Naive B cell (primary cell): Measurements from ENCODE around the gene MME. TPM values are rescaled to one million over a fixed set of nuclear protein-coding genes. Genes with fewer than 3 reads are reported as not detected.
A peak's percentile ranks its signal among the peaks of the same experiment; 100 is the strongest.

ENCODE experiments used
- ATAC-seq, 2 donors: fragments of 150-1000 bp; cut with Tn5 transposase; 2 replicates each; pipeline ENCODE4 v1.10.0; 2021; ENCODE audit warnings: low read depth in 2 of 2, mild to moderate bottlenecking in 2 of 2, moderate library complexity in 2 of 2
- DNase-seq: peaks from one replicate; pipeline ENCODE4 v3.0.0; 2022
- H3K27ac Mint-ChIP-seq, 6 donors: one replicate each; pipeline ENCODE4 v1.8.0; 2020 to 2022; ENCODE audit warnings: mild to moderate bottlenecking in 6 of 6, mixed read lengths in 6 of 6, moderate library complexity in 5 of 6, inconsistent platforms in 2 of 6
- H3K27me3 Mint-ChIP-seq, 3 donors: one replicate each; pipeline ENCODE4 v1.8.0; 2021 to 2022; ENCODE audit warnings: mixed read lengths in 3 of 3, mild to moderate bottlenecking in 1 of 3
- H3K36me3 Mint-ChIP-seq, 2 donors: one replicate each; pipeline ENCODE4 v1.8.0; 2020 to 2022; ENCODE audit warnings: mixed read lengths in 2 of 2, inconsistent platforms in 1 of 2, mild to moderate bottlenecking in 1 of 2
- H3K4me1 Mint-ChIP-seq, 3 donors: one replicate each; pipeline ENCODE4 v1.8.0; 2020 to 2022; ENCODE audit warnings: mixed read lengths in 3 of 3, inconsistent platforms in 1 of 3, mild to moderate bottlenecking in 1 of 3, moderate library complexity in 1 of 3
- H3K4me3 Mint-ChIP-seq, 8 donors: one replicate each; pipeline ENCODE4 v1.8.0; 2020 to 2022; ENCODE audit warnings: mild to moderate bottlenecking in 8 of 8, mixed read lengths in 8 of 8, moderate library complexity in 8 of 8, inconsistent platforms in 2 of 8
- H3K9me3 Mint-ChIP-seq, 7 donors: one replicate each; pipeline ENCODE4 v1.8.0; 2020 to 2022; ENCODE audit warnings: mixed read lengths in 7 of 7, mild to moderate bottlenecking in 5 of 7, inconsistent platforms in 2 of 7, moderate library complexity in 1 of 7
- polyA plus RNA-seq, 6 donors: library from polyadenylated mRNA; unstranded; fragments of 300-500 nt; fragmentation: Illumina TruSeq; gene quantifications; one replicate each; pipeline ENCODE4 v1.2.3, GENCODE V29; 2021; ENCODE audit warnings: low read depth in 6 of 6

The MME gene
- polyA plus RNA-seq, 6 donors from 2014 or later = 4.1 to 11.9 (median 5.8) TPM

GRCh38 chr3:155219106-155219505, 139.0 kb downstream of the MME start:
- H3K4me3 Mint-ChIP-seq = no peak overlapping the region
- ATAC-seq = no peak
- no peaks in the 10 kb centered on the region for H3K4me1 Mint-ChIP-seq
- no peak for DNase-seq
- H3K9me3 Mint-ChIP-seq = peaks cover 0 to 16% (median 4%) of the 10 kb centered on the region in 7 donors
- H3K27me3 Mint-ChIP-seq = peaks cover 0 to 2% (median 0%) of the 10 kb centered on the region in 3 donors
- no peaks in the 10 kb centered on the region for H3K36me3 Mint-ChIP-seq
- H3K27ac Mint-ChIP-seq = no peak overlapping the region

GRCh38 chr3:155225417-155225816, 145.3 kb downstream of the MME start:
- DNase-seq (no peak), ATAC-seq (no peak)
- no peaks in the 10 kb centered on the region for H3K36me3 Mint-ChIP-seq
- no peak overlapping the region for H3K4me3 Mint-ChIP-seq
- no peak overlapping the region for H3K27ac Mint-ChIP-seq
- H3K9me3 Mint-ChIP-seq = peaks cover 0 to 10% (median 2%) of the 10 kb centered on the region in 7 donors
- H3K27me3 Mint-ChIP-seq = peaks cover 0 to 7% (median 0%) of the 10 kb centered on the region in 3 donors
- no peaks in the 10 kb centered on the region for H3K4me1 Mint-ChIP-seq

GRCh38 chr3:155227141-155227540, 147.0 kb downstream of the MME start:
- DNase-seq = no peak
- H3K4me1 Mint-ChIP-seq = peaks cover 0 to 3% (median 0%) of the 10 kb centered on the region in 3 donors
- no peak for ATAC-seq
- H3K9me3 Mint-ChIP-seq = peaks cover 0 to 4% (median 0%) of the 10 kb centered on the region in 7 donors
- no peak overlapping the region for H3K4me3 Mint-ChIP-seq
- H3K27me3 Mint-ChIP-seq = peaks cover 0 to 7% (median 0%) of the 10 kb centered on the region in 3 donors
- H3K36me3 Mint-ChIP-seq = no peaks in the 10 kb centered on the region
- no peak overlapping the region for H3K27ac Mint-ChIP-seq

- Mint-ChIP-seq H3K27me3 (peaks cover 0 to 7% (median 0%) of the 10 kb centered on the region in 3 donors), H3K9me3 (peaks cover 0 to 4% (median 0%) of the 10 kb centered on the region in 7 donors), H3K4me3 (no peak overlapping the region), H3K27ac (no peak overlapping the region), H3K4me1 (peaks cover 0 to 4% (median 0%) of the 10 kb centered on the region in 3 donors), H3K36me3 (no peaks in the 10 kb centered on the region)
- ATAC-seq = no peak
- DNase-seq = no peak
Observed at GRCh38 chr3:155228676-155229075, 148.6 kb downstream of the MME start.

GRCh38 chr3:155229086-155229485, 149.0 kb downstream of the MME start:
- DNase-seq (no peak), ATAC-seq (no peak)
- Mint-ChIP-seq H3K4me1 (peaks cover 0 to 4% (median 0%) of the 10 kb centered on the region in 3 donors), H3K27ac (no peak overlapping the region), H3K4me3 (no peak overlapping the region), H3K9me3 (peaks cover 0 to 4% (median 0%) of the 10 kb centered on the region in 7 donors), H3K27me3 (peaks cover 0 to 5% (median 0%) of the 10 kb centered on the region in 3 donors), H3K36me3 (no peaks in the 10 kb centered on the region)

GRCh38 chr3:155230382-155230781, 150.3 kb downstream of the MME start:
- ATAC-seq = no peak
- Mint-ChIP-seq H3K27me3 (no peaks in the 10 kb centered on the region), H3K9me3 (no peaks in the 10 kb centered on the region), H3K27ac (no peak overlapping the region), H3K36me3 (no peaks in the 10 kb centered on the region), H3K4me1 (peaks cover 0 to 4% (median 0%) of the 10 kb centered on the region in 3 donors), H3K4me3 (no peak overlapping the region)
- DNase-seq = no peak

- no peak overlapping the region for H3K4me3 Mint-ChIP-seq
- H3K4me1 Mint-ChIP-seq = peaks cover 0 to 4% (median 0%) of the 10 kb centered on the region in 3 donors
- DNase-seq (no peak), ATAC-seq (no peak)
- H3K27ac Mint-ChIP-seq = no peak overlapping the region
- no peaks in the 10 kb centered on the region for H3K9me3 Mint-ChIP-seq
- no peaks in the 10 kb centered on the region for H3K36me3 Mint-ChIP-seq
- no peaks in the 10 kb centered on the region for H3K27me3 Mint-ChIP-seq
Observed at GRCh38 chr3:155231792-155232191, 151.7 kb downstream of the MME start.

GRCh38 chr3:155232605-155233004, 152.5 kb downstream of the MME start:
- H3K36me3 Mint-ChIP-seq = no peaks in the 10 kb centered on the region
- no peaks in the 10 kb centered on the region for H3K9me3 Mint-ChIP-seq
- no peak overlapping the region for H3K4me3 Mint-ChIP-seq
- H3K27ac Mint-ChIP-seq = peak overlapping the region in 1 of 6 donors; percentile 23
- H3K4me1 Mint-ChIP-seq = peaks cover 0 to 4% (median 0%) of the 10 kb centered on the region in 3 donors
- DNase-seq = no peak
- no peak for ATAC-seq
- H3K27me3 Mint-ChIP-seq = no peaks in the 10 kb centered on the region

GRCh38 chr3:155233213-155233612, 153.1 kb downstream of the MME start:
- H3K4me1 Mint-ChIP-seq = peaks cover 0 to 4% (median 0%) of the 10 kb centered on the region in 3 donors
- H3K9me3 Mint-ChIP-seq = no peaks in the 10 kb centered on the region
- H3K36me3 Mint-ChIP-seq = no peaks in the 10 kb centered on the region
- no peak for ATAC-seq
- peak overlapping the region in 1 of 6 donors; percentile 10 for H3K27ac Mint-ChIP-seq
- DNase-seq = no peak
- H3K27me3 Mint-ChIP-seq = no peaks in the 10 kb centered on the region
- H3K4me3 Mint-ChIP-seq = no peak overlapping the region

Other genes with a start within 250 kb of the MME start
- not detected for gene STRIT1, start 213.4 kb downstream of the MME start, polyA plus RNA-seq